Vagina (tissue), 2 donors: ENCODE measurements around the gene CLASP2. TPM values are rescaled to one million over a fixed set of nuclear protein-coding genes. Genes with fewer than 3 reads are reported as not detected.

ENCODE experiments used
- DNase-seq, 2 donors: peaks; one replicate each; pipeline ENCODE4 v3.0.0-alpha.2; 2017; ENCODE audit errors: extremely low spot score in 2 of 2
- H3K27ac ChIP-seq: fragments of 200-600 bp; sonication (generic); one replicate; pipeline ENCODE4 v1.5.1; 2019
- H3K27me3 ChIP-seq: fragments of 200-600 bp; sonication (generic); one replicate; pipeline ENCODE4 v1.5.1; 2019
- H3K36me3 ChIP-seq, 2 donors: fragments of 200-600 bp; sonication (generic); one replicate each; pipeline ENCODE4 v1.5.1; 2017 to 2019
- H3K4me1 ChIP-seq: fragments of 200-600 bp; sonication (generic); one replicate; pipeline ENCODE4 v1.5.1; 2019
- H3K4me3 ChIP-seq, 2 donors: fragments of 200-600 bp; sonication (generic); 1 replicate in 1 of 2; 2 replicates in 1 of 2; pipeline ENCODE4 v1.5.1; 2016 to 2019
- H3K9me3 ChIP-seq: fragments of 200-600 bp; sonication (generic); one replicate; pipeline ENCODE4 v1.5.1; 2019
- POLR2A ChIP-seq, 2 donors: fragments of 450-650 bp; IDR thresholded peaks; one replicate each; pipeline ENCODE4 v1.6.1; 2017; ENCODE audit warnings: antibody characterized with exemption in 2 of 2, mild to moderate bottlenecking in 2 of 2, moderate library complexity in 2 of 2
- POLR2AphosphoS5 ChIP-seq, 2 donors: sonication (generic); formaldehyde crosslinking; IDR thresholded peaks; one replicate each; pipeline ENCODE4 v1.9.0; 2017; ENCODE audit warnings: antibody characterized with exemption in 2 of 2, mild to moderate bottlenecking in 2 of 2, low read depth in 1 of 2; ENCODE audit not compliant: insufficient read depth in 1 of 2
- intact Hi-C: fragments of 100-400 bp; cut with DNase I; formaldehyde crosslinking; loops from one replicate; pipeline ENCODE4 v1.15.1; 2023
- total RNA-seq: library from RNA; depleted of rRNA; stranded (reverse); fragments of >200 nt; gene quantifications from one replicate; pipeline ENCODE4 v1.2.3, GENCODE V29; 2016
- TF ChIP-seq, protein P1 (sequence below), 3 experiments: fragments of 450-650 bp in 2 of 3; fragments of 200-600 bp in 1 of 3; sonication (generic) in 1 of 3; IDR thresholded peaks; one replicate each; pipeline ENCODE4 v1.5.1; 2017 to 2019; ENCODE audit warnings: antibody characterized with exemption in 3 of 3, mild to moderate bottlenecking in 2 of 3, moderate library complexity in 2 of 3

The CLASP2 gene
- total RNA-seq, 1 donor from 2014 or later = 69.5 TPM

DNA sequence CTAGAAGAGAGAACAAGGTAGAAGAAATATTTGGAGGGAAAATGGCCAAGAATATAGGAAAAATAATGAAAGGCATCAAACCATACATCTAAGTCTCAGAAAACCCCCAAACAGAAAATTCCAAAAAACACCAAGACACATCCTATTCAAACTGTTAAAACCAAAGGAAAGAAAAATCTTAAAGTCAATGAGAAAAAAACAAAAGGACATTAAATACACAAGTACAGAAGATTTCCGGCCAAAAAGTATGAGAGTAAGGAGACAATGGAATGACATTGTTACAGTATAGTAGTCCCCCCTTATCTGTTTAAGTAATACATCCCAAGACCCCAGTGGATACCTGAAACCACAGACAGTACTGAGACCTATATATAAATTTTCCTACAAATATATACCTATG is 18.8 kb downstream of the CLASP2 start:
- H3K9me3 ChIP-seq = peaks cover 3% of the 10 kb centered on the region
- TF ChIP-seq POLR2AphosphoS5 (IDR thresholded peaks at IDR 0.05; ENCODE audit: insufficient read depth in 1 of 2, low read depth in 1 of 2) (no peak), POLR2A (IDR thresholded peaks at IDR 0.05) (no peak)
- TF ChIP-seq, protein P1, sequence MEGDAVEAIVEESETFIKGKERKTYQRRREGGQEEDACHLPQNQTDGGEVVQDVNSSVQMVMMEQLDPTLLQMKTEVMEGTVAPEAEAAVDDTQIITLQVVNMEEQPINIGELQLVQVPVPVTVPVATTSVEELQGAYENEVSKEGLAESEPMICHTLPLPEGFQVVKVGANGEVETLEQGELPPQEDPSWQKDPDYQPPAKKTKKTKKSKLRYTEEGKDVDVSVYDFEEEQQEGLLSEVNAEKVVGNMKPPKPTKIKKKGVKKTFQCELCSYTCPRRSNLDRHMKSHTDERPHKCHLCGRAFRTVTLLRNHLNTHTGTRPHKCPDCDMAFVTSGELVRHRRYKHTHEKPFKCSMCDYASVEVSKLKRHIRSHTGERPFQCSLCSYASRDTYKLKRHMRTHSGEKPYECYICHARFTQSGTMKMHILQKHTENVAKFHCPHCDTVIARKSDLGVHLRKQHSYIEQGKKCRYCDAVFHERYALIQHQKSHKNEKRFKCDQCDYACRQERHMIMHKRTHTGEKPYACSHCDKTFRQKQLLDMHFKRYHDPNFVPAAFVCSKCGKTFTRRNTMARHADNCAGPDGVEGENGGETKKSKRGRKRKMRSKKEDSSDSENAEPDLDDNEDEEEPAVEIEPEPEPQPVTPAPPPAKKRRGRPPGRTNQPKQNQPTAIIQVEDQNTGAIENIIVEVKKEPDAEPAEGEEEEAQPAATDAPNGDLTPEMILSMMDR (IDR thresholded peaks at IDR 0.05) = no peak
- no peaks in the 10 kb centered on the region for H3K27me3 ChIP-seq
- H3K36me3 ChIP-seq = peaks cover 0 to 5% of the 10 kb centered on the region in 2 donors
- DNase-seq = no peak
- no peaks in the 10 kb centered on the region for H3K4me1 ChIP-seq
- H3K27ac ChIP-seq = no peak overlapping the region
- H3K4me3 ChIP-seq = no peak overlapping the region
- intact Hi-C loops = no loop called here

DNA sequence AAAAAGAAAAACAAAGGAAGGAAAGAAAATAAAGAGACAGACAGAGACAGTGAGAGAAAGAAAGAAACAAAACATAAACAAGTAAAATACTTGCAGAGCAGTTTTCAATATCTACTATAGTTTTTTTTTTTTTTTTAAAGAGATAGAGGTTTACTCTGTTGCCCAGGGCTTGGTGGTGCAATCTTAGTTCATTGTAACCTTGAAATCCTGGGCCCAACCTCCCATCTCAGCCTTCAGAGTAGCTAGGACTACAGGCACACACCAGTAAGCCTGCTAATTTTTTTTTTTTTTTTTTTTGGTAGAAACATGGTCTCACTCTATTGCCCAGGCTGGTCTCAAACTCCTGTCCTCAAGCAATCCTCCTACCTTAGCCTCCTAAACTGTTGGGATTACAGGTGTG is 23.1 kb downstream of the CLASP2 start:
- Histone ChIP-seq H3K27me3 (no peaks in the 10 kb centered on the region), H3K9me3 (no peaks in the 10 kb centered on the region), H3K4me1 (no peaks in the 10 kb centered on the region), H3K27ac (no peak overlapping the region), H3K4me3 (no peak overlapping the region), H3K36me3 (no peaks in the 10 kb centered on the region)
- intact Hi-C loops = no loop called here
- TF ChIP-seq, protein P1 (IDR thresholded peaks at IDR 0.05) = no peak
- TF ChIP-seq POLR2A (IDR thresholded peaks at IDR 0.05) (no peak), POLR2AphosphoS5 (IDR thresholded peaks at IDR 0.05; ENCODE audit: insufficient read depth in 1 of 2, low read depth in 1 of 2) (no peak)
- DNase-seq = no peak

DNA sequence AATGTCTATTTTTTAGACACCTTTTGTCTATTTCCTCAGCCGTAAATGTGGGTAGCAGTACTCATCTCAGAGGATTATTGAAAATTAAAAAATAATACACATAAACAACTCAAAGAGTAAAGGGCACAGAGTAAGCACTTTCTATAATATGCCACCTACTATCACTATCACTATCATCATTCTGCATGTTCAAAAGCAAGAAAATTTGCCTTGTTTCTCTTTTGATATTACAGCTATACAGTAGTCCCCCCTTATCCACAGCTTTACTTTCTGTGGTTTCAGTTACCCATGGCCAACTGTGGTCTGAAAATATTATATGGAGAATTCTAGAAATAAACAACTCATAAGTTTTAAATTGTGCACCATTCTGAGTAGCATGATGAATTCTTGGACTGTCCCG is 27.7 kb downstream of the CLASP2 start:
- peaks cover 0 to 5% of the 10 kb centered on the region in 2 donors for H3K36me3 ChIP-seq
- intact Hi-C loops = no loop called here
- H3K4me1 ChIP-seq = no peaks in the 10 kb centered on the region
- H3K4me3 ChIP-seq = no peak overlapping the region
- no peak overlapping the region for H3K27ac ChIP-seq
- no peaks in the 10 kb centered on the region for H3K9me3 ChIP-seq
- no peaks in the 10 kb centered on the region for H3K27me3 ChIP-seq
- no peak for TF ChIP-seq POLR2A (IDR thresholded peaks at IDR 0.05)
- TF ChIP-seq, protein P1 (IDR thresholded peaks at IDR 0.05) = no peak
- TF ChIP-seq POLR2AphosphoS5 (IDR thresholded peaks at IDR 0.05; ENCODE audit: insufficient read depth in 1 of 2, low read depth in 1 of 2) = no peak
- no peak for DNase-seq

DNA sequence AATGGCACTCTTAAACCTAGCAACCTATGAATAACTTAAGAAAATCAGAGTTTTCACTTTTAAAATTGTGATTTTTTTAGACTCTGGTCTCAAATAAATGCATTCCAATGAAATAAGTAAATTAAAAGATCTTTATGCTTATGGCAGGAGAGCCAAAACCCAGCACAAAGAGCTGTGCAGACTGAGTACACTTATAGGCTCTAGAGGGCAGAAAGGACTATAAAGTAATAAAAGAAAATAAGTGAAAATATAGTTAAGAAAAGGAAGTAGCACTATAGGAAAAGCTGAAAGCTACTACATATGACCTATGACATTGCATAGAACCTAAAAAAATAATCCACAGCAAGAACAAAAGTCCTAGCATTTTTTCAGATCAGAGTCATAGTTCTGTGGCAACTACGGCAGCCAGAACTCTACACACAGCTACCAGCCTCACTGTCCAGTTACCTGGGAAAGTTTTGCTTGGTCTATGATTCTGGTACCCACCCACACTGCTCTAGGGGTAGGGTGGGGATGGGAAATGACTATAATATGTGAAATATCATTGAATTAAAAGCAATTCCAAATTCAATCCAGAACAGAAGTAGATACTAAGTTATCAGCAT is 30.5 kb downstream of the CLASP2 start:
- Histone ChIP-seq H3K4me3 (no peak overlapping the region), H3K4me1 (no peaks in the 10 kb centered on the region), H3K9me3 (no peaks in the 10 kb centered on the region), H3K36me3 (peaks cover 0 to 10% of the 10 kb centered on the region in 2 donors), H3K27me3 (no peaks in the 10 kb centered on the region), H3K27ac (no peak overlapping the region)
- no peak for DNase-seq
- no peak for TF ChIP-seq POLR2AphosphoS5 (IDR thresholded peaks at IDR 0.05; ENCODE audit: insufficient read depth in 1 of 2, low read depth in 1 of 2)
- TF ChIP-seq, protein P1 (IDR thresholded peaks at IDR 0.05) = no peak
- intact Hi-C loops = no loop called here

DNA sequence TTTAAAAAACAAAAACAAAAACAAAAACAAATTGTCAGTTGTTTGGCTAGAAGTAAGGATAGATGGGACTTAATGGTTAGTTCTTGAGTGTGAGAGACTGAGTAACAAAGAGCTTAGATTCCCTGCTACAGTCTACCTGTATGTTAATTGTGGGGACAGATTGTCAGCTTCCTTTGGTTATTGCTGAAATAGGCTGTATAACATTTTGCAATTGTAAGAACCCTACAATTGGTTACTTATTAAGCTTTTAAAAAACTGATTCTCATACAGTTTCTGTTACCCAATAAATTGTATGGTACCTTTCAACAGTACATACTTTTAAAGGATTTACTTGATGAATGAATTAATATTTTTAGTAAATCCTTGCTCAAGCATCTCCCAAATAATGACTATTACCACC is 35.3 kb downstream of the CLASP2 start:
- no peak for DNase-seq
- H3K4me1 ChIP-seq = no peaks in the 10 kb centered on the region
- H3K36me3 ChIP-seq = peaks cover 0 to 19% of the 10 kb centered on the region in 2 donors
- H3K9me3 ChIP-seq = no peaks in the 10 kb centered on the region
- no peak overlapping the region for H3K4me3 ChIP-seq
- no peaks in the 10 kb centered on the region for H3K27me3 ChIP-seq
- intact Hi-C loops = no loop called here
- TF ChIP-seq POLR2AphosphoS5 (IDR thresholded peaks at IDR 0.05; ENCODE audit: insufficient read depth in 1 of 2, low read depth in 1 of 2) (no peak), POLR2A (IDR thresholded peaks at IDR 0.05) (no peak)
- TF ChIP-seq, protein P1 (IDR thresholded peaks at IDR 0.05) = no peak
- H3K27ac ChIP-seq = no peak overlapping the region
